GM19035 (cell line): ENCODE data around the gene TRIM44.
"Not testable (repeated sequence)": the region's sequence is repeated elsewhere in the genome, so short reads cannot be mapped to it uniquely, and the experiment has no call there.

ENCODE experiments used
- ATAC-seq: cut with Tn5 transposase; IDR thresholded peaks from one replicate; pipeline ENCODE4 v1.9.1; 2021; ENCODE audit not compliant: unreplicated experiment

TRIM44 gene

DNA sequence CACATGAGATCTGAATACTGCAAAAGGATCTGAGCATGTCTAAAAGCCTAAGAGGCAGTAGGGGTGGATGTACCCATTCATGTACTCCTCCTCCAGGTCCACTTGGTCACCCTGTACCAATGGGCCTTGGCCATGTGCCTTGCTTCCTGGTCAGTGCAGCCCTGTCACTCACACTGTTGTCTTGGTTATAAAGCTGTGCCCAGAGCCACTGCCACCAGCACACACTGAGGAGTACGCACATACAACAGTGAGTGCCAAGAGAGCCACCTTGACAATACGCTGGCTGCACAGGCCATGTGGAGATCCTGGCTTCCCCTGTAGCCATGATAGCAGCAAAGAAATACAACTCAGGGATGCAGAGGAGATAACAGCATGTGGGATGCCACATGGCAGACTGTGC, 184.9 kb downstream of the TRIM44 start:
- no peak for ATAC-seq

DNA sequence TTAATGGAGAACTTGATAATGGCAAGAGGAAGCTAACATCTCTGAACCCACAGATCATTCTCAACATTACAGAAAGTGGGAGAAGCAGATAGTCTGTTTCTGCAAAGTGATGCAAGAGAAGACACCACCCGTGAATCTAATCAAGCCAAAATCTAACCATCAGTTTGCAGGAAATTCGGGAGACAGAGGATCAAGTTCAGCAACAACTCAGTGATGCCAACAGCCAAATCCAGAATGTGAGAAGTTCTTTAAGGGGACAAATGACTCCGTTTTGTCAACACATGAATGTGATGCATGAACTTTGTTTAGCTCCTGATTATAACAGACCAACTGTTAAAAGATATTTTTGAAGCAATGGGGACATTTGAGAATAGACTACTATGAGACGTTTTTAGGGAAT, 186.0 kb downstream of the TRIM44 start:
- no peak for ATAC-seq

DNA sequence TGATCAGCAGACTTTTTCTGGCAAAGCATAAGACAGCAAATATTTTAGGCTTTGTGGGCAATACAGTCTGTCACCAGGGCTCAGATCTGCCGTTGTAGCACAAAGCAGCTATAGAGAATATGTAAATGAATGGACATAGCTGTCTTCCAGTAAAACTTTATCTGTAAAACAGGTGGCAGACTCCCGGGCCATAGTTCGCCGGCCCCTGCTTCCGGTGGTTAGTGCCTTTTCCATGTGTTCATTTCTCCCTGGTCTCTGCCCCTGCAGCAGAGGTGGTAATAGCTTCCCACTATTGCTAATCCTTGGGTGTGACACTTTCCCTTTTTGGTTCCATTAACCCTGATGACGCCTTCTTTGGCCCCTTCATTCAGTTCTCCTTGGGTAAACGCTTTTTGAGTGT, 187.6 kb downstream of the TRIM44 start:
- ATAC-seq = no peak

DNA sequence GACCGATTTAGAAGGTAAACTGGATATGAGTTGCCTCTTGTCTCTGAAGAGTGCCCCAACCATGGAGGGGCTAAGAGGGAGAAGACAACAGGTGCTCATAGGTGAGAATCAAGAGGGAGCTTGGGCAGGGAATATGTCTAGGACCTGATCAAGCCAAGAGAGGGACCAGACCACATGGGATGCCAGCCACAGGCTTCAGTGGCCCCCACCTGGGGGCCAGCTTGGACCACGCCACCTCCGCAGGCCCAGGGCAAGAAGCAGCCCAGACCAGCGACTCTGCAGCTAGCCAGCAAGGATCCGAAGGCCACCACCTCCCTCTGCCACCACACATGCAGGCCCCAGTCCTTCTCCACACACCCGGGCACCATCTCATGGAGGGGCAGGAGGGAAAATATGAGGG, 188.8 kb downstream of the TRIM44 start:
- ATAC-seq = no peak

DNA sequence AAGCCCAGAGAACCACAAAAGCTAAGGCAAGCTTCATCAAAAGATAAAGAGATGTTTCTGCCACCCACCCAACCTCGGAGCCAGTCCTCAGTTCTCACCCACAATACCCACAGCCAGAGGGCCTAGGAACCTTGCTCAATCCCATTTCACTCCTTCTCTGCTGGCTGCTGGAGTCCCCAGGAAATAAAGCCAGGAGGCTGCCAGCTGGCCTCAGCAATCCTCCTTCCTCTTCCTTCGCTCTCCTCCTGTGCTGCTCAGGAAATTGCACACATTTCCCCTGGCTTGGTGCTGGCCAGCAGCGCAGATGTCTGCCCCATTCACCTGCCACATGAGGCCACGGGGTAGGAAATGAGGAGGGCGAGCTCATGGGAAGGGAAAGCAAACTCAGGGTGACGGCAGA, 189.5 kb downstream of the TRIM44 start:
- ATAC-seq = no peak

DNA sequence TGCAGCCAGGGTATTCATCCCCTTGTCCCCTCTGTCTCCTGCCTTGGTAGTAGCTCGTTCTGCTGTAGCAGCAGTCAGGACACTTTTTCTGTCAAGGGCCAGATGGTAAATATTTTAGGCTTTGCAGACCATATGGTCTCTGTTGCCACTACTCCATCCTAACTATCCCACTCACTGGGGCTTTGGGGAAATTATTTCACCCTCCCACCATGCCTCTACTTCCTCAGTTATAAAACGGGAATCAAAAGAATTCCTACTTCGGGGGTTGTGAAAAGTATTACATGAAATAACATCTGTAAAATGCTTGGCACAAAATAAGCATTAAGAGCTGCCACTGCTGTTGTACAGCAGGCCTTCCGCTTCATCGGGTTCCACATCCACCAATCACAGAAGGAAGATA, 191.4 kb downstream of the TRIM44 start:
- ATAC-seq = no peak

DNA sequence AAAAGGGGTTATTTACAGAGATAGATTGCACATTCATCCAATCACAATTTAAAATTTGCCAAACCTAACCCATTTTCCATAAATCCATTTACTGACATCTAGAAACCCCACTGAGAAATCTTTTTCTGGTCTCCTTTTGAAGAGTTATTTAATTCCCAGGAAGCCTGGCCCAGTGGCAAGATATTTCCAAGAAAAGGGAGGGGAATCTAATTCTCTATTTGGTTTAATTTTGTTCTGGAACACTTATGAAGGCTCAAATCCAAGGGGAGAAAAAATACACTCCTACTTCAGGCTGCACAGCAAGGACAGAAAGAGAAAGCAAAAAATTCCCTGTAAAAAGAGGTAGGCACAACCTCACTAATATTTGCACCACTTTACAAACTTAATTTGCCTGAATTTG, 193.1 kb downstream of the TRIM44 start:
- no peak for ATAC-seq

DNA sequence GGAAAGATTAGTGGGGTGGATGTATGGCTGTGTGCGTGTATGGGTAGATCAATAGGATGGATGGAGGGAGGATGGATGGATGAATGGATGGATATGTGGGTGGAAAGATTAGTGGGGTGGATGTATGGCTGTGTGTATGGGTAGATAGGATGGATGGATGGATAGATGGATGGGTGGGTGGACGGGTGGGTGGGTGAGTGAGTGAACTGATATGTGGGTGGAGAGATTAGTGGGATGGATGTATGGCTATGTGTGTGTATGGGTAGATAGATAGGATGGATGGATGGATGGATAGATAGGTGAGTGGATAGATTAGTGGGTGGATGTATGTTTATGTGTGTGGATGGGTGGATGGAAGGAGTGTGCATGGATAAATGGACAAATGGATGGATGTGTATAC, 193.7 kb downstream of the TRIM44 start:
- no peak for ATAC-seq

DNA sequence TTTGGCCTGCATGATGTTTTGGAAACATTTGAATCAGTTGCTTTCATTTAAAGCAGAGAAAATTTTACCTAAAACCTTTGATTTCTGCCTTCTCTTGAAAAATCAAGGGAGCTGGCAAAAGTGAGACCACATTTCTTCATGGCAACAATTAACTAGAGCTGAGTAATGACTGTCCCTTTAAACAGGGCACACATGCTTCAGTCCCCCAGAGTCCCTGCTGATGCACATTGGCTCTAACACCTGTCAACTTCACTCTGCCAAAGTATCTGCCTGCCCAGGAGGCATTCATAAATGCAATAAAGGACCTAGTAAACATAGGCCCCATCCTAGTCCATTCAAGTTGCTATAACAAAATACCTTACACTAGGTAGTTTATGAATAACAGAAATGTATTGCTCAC, 194.2 kb downstream of the TRIM44 start:
- ATAC-seq = no peak

DNA sequence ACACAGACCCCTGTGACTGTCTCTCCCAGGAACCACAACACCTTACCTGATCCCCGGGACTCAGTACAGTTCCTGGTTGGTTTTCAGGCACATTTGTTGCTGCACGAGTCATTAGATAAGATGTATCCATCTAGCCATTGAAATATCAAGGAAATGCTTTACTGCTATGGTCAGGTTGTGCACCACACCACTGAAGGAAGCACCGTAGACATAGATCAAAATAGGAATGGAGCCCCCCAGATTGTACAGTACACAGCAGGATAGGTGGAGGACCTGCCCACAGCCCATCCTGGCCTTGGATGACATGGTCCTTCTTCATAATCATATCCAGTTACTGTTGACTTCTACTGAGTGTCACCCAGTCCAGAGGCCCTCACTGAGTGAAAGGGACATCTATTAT, 195.3 kb downstream of the TRIM44 start:
- no peak for ATAC-seq

DNA sequence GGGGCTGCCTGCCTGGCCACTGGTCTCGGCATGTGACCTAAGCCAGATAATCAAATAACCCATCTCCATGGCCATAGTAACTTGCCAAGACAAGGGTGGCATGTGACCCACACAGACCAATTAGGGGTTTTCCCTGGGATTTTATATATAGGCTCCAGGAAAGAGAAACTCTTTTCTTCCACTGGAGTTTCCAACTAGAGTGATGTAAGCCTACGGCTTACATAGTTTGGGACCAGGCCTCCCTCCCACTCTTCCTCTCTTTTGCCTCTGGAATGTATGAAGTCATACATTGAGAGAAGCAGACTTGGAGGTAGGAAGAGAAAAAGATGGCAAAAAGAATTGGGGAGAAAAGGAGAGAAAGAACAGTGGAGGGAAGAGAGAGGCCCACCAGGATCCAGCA, 196.7 kb downstream of the TRIM44 start:
- no peak for ATAC-seq

DNA sequence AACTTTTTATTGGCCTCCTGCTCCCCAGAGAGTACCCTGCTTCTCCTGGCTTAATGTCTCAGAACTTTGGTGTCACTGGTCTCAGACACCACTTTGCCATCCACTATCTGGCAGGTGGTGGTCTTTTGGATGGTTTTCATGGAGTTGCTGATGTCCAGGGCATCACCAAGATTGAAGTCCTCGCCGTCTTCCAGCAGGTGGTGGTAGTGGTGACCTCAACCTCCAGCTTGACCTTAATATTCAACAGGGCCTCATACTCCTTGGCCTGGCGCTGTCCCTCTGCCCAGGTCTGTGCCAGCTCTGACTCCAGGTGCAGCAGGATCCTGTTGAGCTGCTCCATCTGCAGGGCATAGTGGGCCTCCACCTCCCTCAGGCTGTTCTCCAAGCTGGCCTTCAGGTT, 197.6 kb downstream of the TRIM44 start:
- ATAC-seq = not testable (repeated sequence)

DNA sequence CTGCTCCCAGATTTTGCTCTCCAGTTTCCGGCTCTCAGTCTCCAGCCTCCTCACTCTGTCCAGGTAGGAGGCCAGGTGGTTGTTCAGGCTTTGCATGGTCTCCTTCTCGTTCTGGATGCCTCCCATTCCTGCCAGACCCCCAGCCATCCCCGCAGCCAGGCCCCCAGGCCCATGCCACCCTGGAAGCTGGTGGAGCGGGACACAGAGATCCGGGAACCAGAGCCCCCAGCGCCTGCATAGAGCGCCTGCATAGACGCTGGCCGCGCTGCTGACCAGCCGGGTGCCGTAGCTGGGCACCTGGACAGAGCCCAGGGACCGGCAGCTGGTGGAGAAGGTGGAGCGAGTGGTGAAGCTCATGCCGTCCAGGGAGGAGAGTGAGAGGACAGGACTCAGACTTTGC, 198.6 kb downstream of the TRIM44 start:
- ATAC-seq = no peak

DNA sequence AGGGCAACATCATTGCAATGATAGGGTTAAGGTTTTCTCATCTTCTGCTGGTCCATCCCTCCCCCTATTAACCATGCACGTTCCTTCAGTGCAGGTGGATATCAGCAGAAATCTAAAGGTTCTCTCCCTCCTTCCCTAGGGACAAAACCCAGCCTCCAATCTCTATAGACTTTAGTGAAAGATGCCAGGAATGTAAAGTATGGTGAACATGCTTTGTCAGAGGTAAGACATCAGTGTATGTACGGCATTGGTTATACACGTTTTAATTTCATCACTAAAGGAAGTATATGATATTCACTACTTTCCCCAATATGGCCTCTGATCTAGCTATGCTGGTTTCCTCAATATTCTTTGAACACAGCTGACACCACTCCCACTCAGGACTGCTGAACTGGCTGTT, 200.1 kb downstream of the TRIM44 start:
- no peak for ATAC-seq

DNA sequence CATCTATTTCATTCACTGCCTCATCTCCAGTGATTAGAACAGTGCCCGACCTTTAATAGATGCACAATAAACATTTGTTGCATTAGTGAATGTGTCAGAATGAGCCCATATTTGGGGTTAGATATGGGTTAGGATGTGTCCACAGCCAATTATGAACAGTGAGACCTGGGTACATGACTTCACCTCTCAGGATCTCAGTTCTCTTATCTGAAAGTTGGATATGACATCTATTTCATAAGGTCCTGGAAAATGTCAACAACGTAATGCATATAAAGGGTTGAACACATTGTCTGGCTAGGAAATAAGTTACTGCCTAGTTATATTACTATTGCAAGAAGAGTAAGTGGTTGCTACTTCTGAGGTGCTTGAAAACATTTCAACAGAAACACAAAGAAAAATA, 201.6 kb downstream of the TRIM44 start:
- no peak for ATAC-seq

DNA sequence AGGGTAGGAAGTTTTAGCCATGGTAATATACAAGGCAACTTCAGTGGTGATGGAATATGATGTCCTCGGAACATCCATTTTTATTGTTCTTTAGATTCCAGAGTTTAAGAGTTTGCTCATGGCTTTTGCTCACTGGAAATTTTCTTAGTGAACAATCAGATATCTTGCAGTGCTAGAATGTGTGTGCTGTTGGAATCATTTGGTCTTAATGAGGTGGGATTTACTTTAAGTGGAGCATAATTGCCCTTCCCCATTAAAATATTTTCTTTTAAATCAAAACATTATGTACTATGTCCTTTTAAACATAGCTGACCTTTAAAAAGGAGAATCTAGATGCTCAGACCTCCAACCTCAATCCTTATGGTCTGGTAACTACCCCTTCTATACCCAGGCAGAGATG, 204.0 kb downstream of the TRIM44 start:
- no peak for ATAC-seq
